K562 (cell line): ENCODE data around the gene TNC. TPM values are rescaled to one million over a fixed set of nuclear protein-coding genes. Genes with fewer than 3 reads are reported as not detected.

Source experiments
- ATAC-seq: fragments of 200-7000 bp; cut with Tn5 transposase; 3 replicates; pipeline ENCODE4 v1.9.1; 2020; ENCODE audit warnings: moderate library complexity
- BruUV-seq: library from RNA; stranded (reverse); fragments of 400-500 nt; replicated peaks from 2 replicates; lab custom pipeline; 2021; lab: Mats Ljungman, UMichigan
- CTCF ChIA-PET: fragments of 300-600 bp; formaldehyde crosslinking; extraction: SDS; loops from one replicate; lab custom pipeline; 2021; ENCODE audit warnings: low intra/inter-chr PET ratio; lab: Yijun Ruan, JAX
- POLR2A ChIA-PET: fragments of 300-600, 350-650 bp; sonication (Branson Sonifier 250); formaldehyde crosslinking; extraction: SDS; loops from one replicate; lab custom pipeline; 2021; ENCODE audit warnings: antibody characterized with exemption, inconsistent platforms; lab: Yijun Ruan, JAX
- DNase-seq, 4 experiments: peaks; one replicate each; pipeline versions ENCODE4 v3.0.0 to v3.0.0-alpha.2; 2011 to 2018; ENCODE audit warnings: low spot score in 3 of 4, mixed read lengths in 3 of 4; ENCODE audit errors: extremely low read depth in 1 of 4
- FAIRE-seq: peaks from 2 replicates; lab custom pipeline; 2011; peaks lifted over from hg19 to GRCh38; lab: Jason Lieb, UNC
- H2AFZ ChIP-seq: 2 replicates; pipeline ENCODE4 v1.6.0; 2011; ENCODE audit warnings: low read depth, low read length, control low read depth, inconsistent platforms
- H3K27ac ChIP-seq: fragments of 200-600 bp; 3 replicates; pipeline ENCODE4 v1.8.0; 2011; ENCODE audit warnings: low read depth, mild to moderate bottlenecking, control low read depth, inconsistent platforms, low read length, moderate library complexity, mixed read lengths; ENCODE audit errors: extremely low read depth
- H3K27me3 ChIP-seq, 2 experiments: fragments of 300-600 bp in 1 of 2; 2 replicates in 1 of 2; 3 replicates in 1 of 2; pipeline versions ENCODE4 v1.6.0 to v1.8.0; 2011; ENCODE audit warnings: inconsistent platforms in 2 of 2, low read length in 2 of 2, mild to moderate bottlenecking in 1 of 2, mixed read lengths in 1 of 2, moderate library complexity in 1 of 2; ENCODE audit not compliant: control insufficient read depth in 2 of 2, insufficient read depth in 2 of 2
- H3K36me3 ChIP-seq: fragments of 300-600 bp; 3 replicates; pipeline ENCODE4 v1.8.0; 2011; ENCODE audit warnings: mild to moderate bottlenecking, low read length, inconsistent platforms; ENCODE audit not compliant: control insufficient read depth, insufficient read depth
- H3K4me1 ChIP-seq, 2 experiments: fragments of 200-600 bp in 1 of 2; replicated peaks in 1 of 2; 2 replicates in 1 of 2; 3 replicates in 1 of 2; pipeline versions ENCODE4 v1.5.1 to v1.8.0; 2011; ENCODE audit warnings: inconsistent platforms in 2 of 2, low read length in 2 of 2, mild to moderate bottlenecking in 1 of 2, mixed read lengths in 1 of 2, moderate library complexity in 1 of 2; ENCODE audit not compliant: control insufficient read depth in 2 of 2, insufficient read depth in 2 of 2
- H3K4me2 ChIP-seq: 2 replicates; pipeline ENCODE4 v1.6.1; 2011; ENCODE audit warnings: low read length, control low read depth, inconsistent platforms, mixed read lengths; ENCODE audit not compliant: insufficient read depth
- H3K4me3 ChIP-seq: fragments of 200-600 bp; sonication (generic), shearing (Covaris generic); 2 replicates; pipeline ENCODE4 v1.5.1; 2016; ENCODE audit warnings: control low read depth, inconsistent platforms
- H3K79me2 ChIP-seq: fragments of 200-600 bp; 3 replicates; pipeline ENCODE4 v1.8.0; 2011; ENCODE audit warnings: low read length, inconsistent platforms; ENCODE audit not compliant: control insufficient read depth, insufficient read depth
- H3K9ac ChIP-seq, 2 experiments: 2 replicates each; pipeline versions ENCODE4 v1.6.0 to v1.6.1; 2011; ENCODE audit warnings: low read depth in 2 of 2, low read length in 2 of 2, control low read depth in 1 of 2, inconsistent platforms in 1 of 2, mild to moderate bottlenecking in 1 of 2, mixed read lengths in 1 of 2; ENCODE audit not compliant: insufficient read depth in 1 of 2
- H3K9me1 ChIP-seq: one replicate; pipeline ENCODE4 v1.6.0; 2011; ENCODE audit warnings: inconsistent platforms, mild to moderate bottlenecking, low read length, moderate library complexity; ENCODE audit not compliant: control insufficient read depth, insufficient read depth
- H3K9me3 ChIP-seq: replicated peaks from 2 replicates; pipeline ENCODE4 v1.5.1; 2011; ENCODE audit warnings: low read depth, low read length, inconsistent platforms; ENCODE audit not compliant: control insufficient read depth, insufficient read depth
- H4K20me1 ChIP-seq: replicated peaks from 2 replicates; pipeline ENCODE4 v1.6.1; 2011; ENCODE audit warnings: low read length, inconsistent platforms, mixed read lengths; ENCODE audit not compliant: control insufficient read depth, insufficient read depth
- BRD4 ChIP-seq: fragments of 200-600 bp; sonication (generic); IDR thresholded peaks from 2 replicates; pipeline ENCODE4 v1.6.1; 2017; ENCODE audit warnings: inconsistent platforms
- BRD9 ChIP-seq: fragments of 450-650 bp; IDR thresholded peaks from 2 replicates; pipeline ENCODE4 v1.6.1; 2018; ENCODE audit warnings: low read depth; ENCODE audit not compliant: partially characterized antibody
- FIP1L1 ChIP-seq: fragments of 200-400 bp; formaldehyde crosslinking; IDR thresholded peaks from 2 replicates; pipeline ENCODE4 v1.6.1; 2018; ENCODE audit warnings: mild to moderate bottlenecking, low read depth, low read length; ENCODE audit not compliant: poor library complexity, severe bottlenecking
- HOXB6 ChIP-seq: fragments of 250-450 bp; sonication (Bioruptor Pico); IDR thresholded peaks from 2 replicates; pipeline ENCODE4 v1.5.1; 2022; ENCODE audit warnings: mild to moderate bottlenecking, borderline replicate concordance
- MAZ ChIP-seq, 2 experiments: fragments of 450-650 bp in 1 of 2; sonication (generic) in 1 of 2; formaldehyde crosslinking; IDR thresholded peaks in 1 of 2; conservative IDR thresholded peaks in 1 of 2; 2 replicates each; pipeline versions ENCODE4 v1.4.0 to v1.5.0; 2020; ENCODE audit warnings: mild to moderate bottlenecking in 1 of 2, missing genetic modification reagents in 1 of 2
- OTX1 ChIP-seq: fragments of 450-650 bp; formaldehyde crosslinking; IDR thresholded peaks from 2 replicates; pipeline ENCODE4 v1.4.0; 2022; ENCODE audit warnings: mild to moderate bottlenecking
- PHTF2 ChIP-seq: fragments of 250-450 bp; sonication (Bioruptor Pico); IDR thresholded peaks from 2 replicates; pipeline ENCODE4 v1.5.0; 2021; ENCODE audit warnings: mild to moderate bottlenecking
- POLR2AphosphoS5 ChIP-seq: IDR thresholded peaks from 2 replicates; pipeline ENCODE4 v1.6.1; 2011; ENCODE audit warnings: mild to moderate bottlenecking, low read depth, low read length, moderate library complexity; ENCODE audit not compliant: control insufficient read depth, insufficient read depth
- ZFPM2 ChIP-seq: fragments of 250-450 bp; sonication (Bioruptor Pico); IDR thresholded peaks from 2 replicates; pipeline ENCODE4 v1.5.1; 2022; ENCODE audit warnings: mild to moderate bottlenecking
- WGBS: fragments of 100-300 bp; shearing (Covaris generic); methylation state at CpG from one replicate; pipeline ENCODE4 v1.1.6; 2016; ENCODE audit warnings: low coverage, mixed read lengths; ENCODE audit not compliant: insufficient coverage; ENCODE audit errors: missing lambda C conversion rate; 5-methylcytosine and 5-hydroxymethylcytosine counted together
- in situ Hi-C: fragments of 300-500 bp; cut with MboI; formaldehyde crosslinking; loops from 4 replicates; pipeline ENCODE4 v1.15.0; 2018; ENCODE audit warnings: inconsistent platforms, mixed read lengths
- intact Hi-C: fragments of 100-400 bp; cut with micrococcal nuclease; formaldehyde crosslinking; loops from 2 replicates; pipeline ENCODE4 v1.14.2; 2022
- polyA plus RNA-seq, 8 experiments: library from polyadenylated mRNA; depleted of rRNA in 4 of 8; stranded (reverse) in 5 of 8; unstranded in 3 of 8; fragments of >200 nt; fragmentation: Nextera tagmentation in 2 of 8; fragmentation: Illumina TruSeq in 1 of 8; extraction: Ambion mirVana in 2 of 8; extraction: Trizol in 1 of 8; gene quantifications; 2 replicates each; pipeline versions ENCODE4 v1.2.1 to v1.2.3, GENCODE V29; 2011 to 2014; ENCODE audit warnings: inconsistent platforms in 1 of 8, missing spikeins in 1 of 8
- total RNA-seq, 7 experiments: library from RNA; depleted of rRNA in 6 of 7; stranded (reverse); fragments of >200 nt in 6 of 7; fragmentation: Illumina TruSeq in 2 of 7; extraction: Trizol in 2 of 7; gene quantifications; 2 replicates each; pipeline versions ENCODE4 v1.2.1 to v1.2.3, GENCODE V29; 2011 to 2021; ENCODE audit warnings: low replicate concordance in 1 of 7
- TF ChIP-seq, protein P1 (sequence below): sonication (generic); formaldehyde crosslinking; IDR thresholded peaks from 2 replicates; pipeline ENCODE4 v1.8.1; 2023; ENCODE audit warnings: mild to moderate bottlenecking, missing genetic modification reagents
- TF ChIP-seq, protein P2 (sequence below): fragments of 200-800 bp; sonication (Bioruptor generic); IDR thresholded peaks from 2 replicates; pipeline ENCODE4 v1.6.1; 2016; ENCODE audit warnings: missing genetic modification characterization, missing compliant biosample characterization

The TNC gene
- total and polyA plus RNA-seq, 9 of the 15 experiments (the other 6 are each of a cell fraction or from before 2014, with no cell fraction given): under 0.01 to 0.29 TPM; not detected in 7

DNA sequence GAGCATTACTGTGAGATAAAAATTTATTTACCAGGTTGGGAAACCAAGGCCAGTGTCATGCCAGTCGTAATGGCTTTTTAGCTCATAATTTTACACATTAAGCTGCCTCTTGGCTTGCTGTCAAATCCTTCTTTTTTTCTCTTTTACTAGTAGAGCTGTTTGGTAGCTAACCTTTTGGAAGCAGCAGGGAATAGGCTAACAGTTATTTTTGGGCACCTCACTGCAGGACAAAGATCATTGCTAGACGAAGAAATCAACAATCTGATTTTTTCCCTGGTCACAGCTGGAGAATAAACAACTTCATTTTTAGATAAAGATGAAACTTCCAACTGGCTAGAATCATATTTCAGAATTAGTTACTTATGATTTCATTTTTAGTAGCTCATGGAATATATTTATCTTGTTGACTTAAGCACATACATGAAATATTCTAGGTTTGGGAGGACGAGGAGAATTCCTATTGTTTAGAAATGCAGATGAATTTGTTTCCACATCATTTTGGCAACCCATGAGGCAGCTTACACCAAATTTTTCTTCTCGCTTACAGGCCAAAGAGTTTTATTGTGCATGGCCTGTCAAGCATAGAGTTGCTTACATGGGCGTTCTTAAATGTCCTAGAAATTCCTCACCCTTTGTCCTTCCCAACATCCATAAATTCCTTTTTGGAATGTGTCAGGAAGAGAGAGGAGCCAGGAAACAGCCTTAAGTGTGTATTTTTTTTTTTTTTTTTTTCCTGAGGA is 19.6 kb downstream of the TNC start:
- Histone ChIP-seq H3K9me3 (no peaks in the 10 kb centered on the region), H2AFZ (no peak overlapping the region), H3K9me1 (no peaks in the 10 kb centered on the region), H3K79me2 (no peaks in the 10 kb centered on the region), H3K27me3 (no peaks in the 10 kb centered on the region), H3K4me2 (no peak overlapping the region), H3K4me3 (no peak overlapping the region)
- no peak for ATAC-seq
- intact Hi-C loops: no loop called here
- no TSS peak for BruUV-seq
- FAIRE-seq: no peak
- DNase-seq: no peak
- POLR2A ChIA-PET: no interaction called here
- CTCF ChIA-PET: no interaction called here
- in situ Hi-C loops: no loop called here
- TF ChIP-seq FIP1L1: no peak
- no peak for TF ChIP-seq PHTF2 (CRISPR knock-in tag)
- TF ChIP-seq BRD4: no peak
- TF ChIP-seq HOXB6: no peak
- TF ChIP-seq, protein P1, sequence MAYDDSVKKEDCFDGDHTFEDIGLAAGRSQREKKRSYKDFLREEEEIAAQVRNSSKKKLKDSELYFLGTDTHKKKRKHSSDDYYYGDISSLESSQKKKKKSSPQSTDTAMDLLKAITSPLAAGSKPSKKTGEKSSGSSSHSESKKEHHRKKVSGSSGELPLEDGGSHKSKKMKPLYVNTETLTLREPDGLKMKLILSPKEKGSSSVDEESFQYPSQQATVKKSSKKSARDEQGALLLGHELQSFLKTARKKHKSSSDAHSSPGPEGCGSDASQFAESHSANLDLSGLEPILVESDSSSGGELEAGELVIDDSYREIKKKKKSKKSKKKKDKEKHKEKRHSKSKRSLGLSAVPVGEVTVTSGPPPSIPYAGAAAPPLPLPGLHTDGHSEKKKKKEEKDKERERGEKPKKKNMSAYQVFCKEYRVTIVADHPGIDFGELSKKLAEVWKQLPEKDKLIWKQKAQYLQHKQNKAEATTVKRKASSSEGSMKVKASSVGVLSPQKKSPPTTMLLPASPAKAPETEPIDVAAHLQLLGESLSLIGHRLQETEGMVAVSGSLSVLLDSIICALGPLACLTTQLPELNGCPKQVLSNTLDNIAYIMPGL: no peak
- TF ChIP-seq, protein P2, sequence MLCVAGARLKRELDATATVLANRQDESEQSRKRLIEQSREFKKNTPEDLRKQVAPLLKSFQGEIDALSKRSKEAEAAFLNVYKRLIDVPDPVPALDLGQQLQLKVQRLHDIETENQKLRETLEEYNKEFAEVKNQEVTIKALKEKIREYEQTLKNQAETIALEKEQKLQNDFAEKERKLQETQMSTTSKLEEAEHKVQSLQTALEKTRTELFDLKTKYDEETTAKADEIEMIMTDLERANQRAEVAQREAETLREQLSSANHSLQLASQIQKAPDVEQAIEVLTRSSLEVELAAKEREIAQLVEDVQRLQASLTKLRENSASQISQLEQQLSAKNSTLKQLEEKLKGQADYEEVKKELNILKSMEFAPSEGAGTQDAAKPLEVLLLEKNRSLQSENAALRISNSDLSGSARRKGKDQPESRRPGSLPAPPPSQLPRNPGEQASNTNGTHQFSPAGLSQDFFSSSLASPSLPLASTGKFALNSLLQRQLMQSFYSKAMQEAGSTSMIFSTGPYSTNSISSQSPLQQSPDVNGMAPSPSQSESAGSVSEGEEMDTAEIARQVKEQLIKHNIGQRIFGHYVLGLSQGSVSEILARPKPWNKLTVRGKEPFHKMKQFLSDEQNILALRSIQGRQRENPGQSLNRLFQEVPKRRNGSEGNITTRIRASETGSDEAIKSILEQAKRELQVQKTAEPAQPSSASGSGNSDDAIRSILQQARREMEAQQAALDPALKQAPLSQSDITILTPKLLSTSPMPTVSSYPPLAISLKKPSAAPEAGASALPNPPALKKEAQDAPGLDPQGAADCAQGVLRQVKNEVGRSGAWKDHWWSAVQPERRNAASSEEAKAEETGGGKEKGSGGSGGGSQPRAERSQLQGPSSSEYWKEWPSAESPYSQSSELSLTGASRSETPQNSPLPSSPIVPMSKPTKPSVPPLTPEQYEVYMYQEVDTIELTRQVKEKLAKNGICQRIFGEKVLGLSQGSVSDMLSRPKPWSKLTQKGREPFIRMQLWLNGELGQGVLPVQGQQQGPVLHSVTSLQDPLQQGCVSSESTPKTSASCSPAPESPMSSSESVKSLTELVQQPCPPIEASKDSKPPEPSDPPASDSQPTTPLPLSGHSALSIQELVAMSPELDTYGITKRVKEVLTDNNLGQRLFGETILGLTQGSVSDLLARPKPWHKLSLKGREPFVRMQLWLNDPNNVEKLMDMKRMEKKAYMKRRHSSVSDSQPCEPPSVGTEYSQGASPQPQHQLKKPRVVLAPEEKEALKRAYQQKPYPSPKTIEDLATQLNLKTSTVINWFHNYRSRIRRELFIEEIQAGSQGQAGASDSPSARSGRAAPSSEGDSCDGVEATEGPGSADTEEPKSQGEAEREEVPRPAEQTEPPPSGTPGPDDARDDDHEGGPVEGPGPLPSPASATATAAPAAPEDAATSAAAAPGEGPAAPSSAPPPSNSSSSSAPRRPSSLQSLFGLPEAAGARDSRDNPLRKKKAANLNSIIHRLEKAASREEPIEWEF (CRISPR knock-in tag): no peak
- no peak for TF ChIP-seq ZFPM2 (CRISPR knock-in tag)
- no peak for TF ChIP-seq MAZ (CRISPR knock-in tag; conservative IDR thresholded peaks at IDR 0.05 in 1 of 2, IDR thresholded peaks at IDR 0.05 in 1 of 2)
- no peak for TF ChIP-seq BRD9
- no peak for TF ChIP-seq OTX1 (CRISPR knock-in tag)
- TF ChIP-seq POLR2AphosphoS5: no peak
- TF ChIP-seq, all 486 proteins: peak for 0
- no peak overlapping the region for H3K27ac ChIP-seq
- H3K36me3 ChIP-seq: no peaks in the 10 kb centered on the region
- no peaks in the 10 kb centered on the region for H4K20me1 ChIP-seq
- H3K4me1 ChIP-seq: no peaks in the 10 kb centered on the region
- 0% methylated on average over 5 of the region's 5 CpGs for WGBS
- no peak overlapping the region for H3K9ac ChIP-seq
